HG03280 (cell line): ENCODE data around the gene ATAD2B.

Experiments
- ATAC-seq: cut with Tn5 transposase; IDR thresholded peaks from one replicate; pipeline ENCODE4 v1.9.1; 2021; ENCODE audit warnings: mild to moderate bottlenecking, moderate library complexity; ENCODE audit not compliant: unreplicated experiment

ATAD2B gene

GRCh38 chr2:23915327-23915726 is 11.6 kb downstream of the ATAD2B start:
- no peak for ATAC-seq

- ATAC-seq, result no peak
Measured at GRCh38 chr2:23912054-23912453, 14.9 kb downstream of the ATAD2B start.

GRCh38 chr2:23905155-23905554 is 21.8 kb downstream of the ATAD2B start:
- no peak for ATAC-seq

- ATAC-seq, result no peak
Measured at GRCh38 chr2:23904692-23905091, 22.2 kb downstream of the ATAD2B start.

- no peak for ATAC-seq
Measured at GRCh38 chr2:23904215-23904614, 22.7 kb downstream of the ATAD2B start.

- ATAC-seq, result no peak
Measured at GRCh38 chr2:23903034-23903433, 23.9 kb downstream of the ATAD2B start.

- ATAC-seq, result no peak
Measured at GRCh38 chr2:23901966-23902846, 24.7 kb downstream of the ATAD2B start.

- ATAC-seq, result no peak
Measured at GRCh38 chr2:23900541-23901322, 26.2 kb downstream of the ATAD2B start.

GRCh38 chr2:23900133-23900532 is 26.8 kb downstream of the ATAD2B start:
- no peak for ATAC-seq

- ATAC-seq, result no peak
Measured at GRCh38 chr2:23871206-23871605, 55.7 kb downstream of the ATAD2B start.

- ATAC-seq, result no peak
Measured at GRCh38 chr2:23867449-23867848, 59.5 kb downstream of the ATAD2B start.

GRCh38 chr2:23862716-23863426 is 64.1 kb downstream of the ATAD2B start:
- no peak for ATAC-seq

- ATAC-seq, result no peak
Measured at GRCh38 chr2:23861952-23862351, 65.0 kb downstream of the ATAD2B start.

- no peak for ATAC-seq
Measured at GRCh38 chr2:23859983-23860382, 66.9 kb downstream of the ATAD2B start.

GRCh38 chr2:23859234-23859633 is 67.7 kb downstream of the ATAD2B start:
- ATAC-seq, result no peak

GRCh38 chr2:23850564-23851256 is 76.2 kb downstream of the ATAD2B start:
- ATAC-seq, result no peak

- ATAC-seq, result no peak
Measured at GRCh38 chr2:23844905-23845304, 82.0 kb downstream of the ATAD2B start.

- ATAC-seq, result no peak
Measured at GRCh38 chr2:23843051-23843976, 83.6 kb downstream of the ATAD2B start.

- ATAC-seq, result no peak
Measured at GRCh38 chr2:23839919-23840578, 86.9 kb downstream of the ATAD2B start.
